ENCODE results near the gene PTPRN2. TPM values are rescaled to one million over a fixed set of nuclear protein-coding genes. Genes with fewer than 3 reads are reported as not detected.

Gene PTPRN2
- total RNA-seq, 1 experiment from 2014 or later: 2.1 TPM

DNA sequence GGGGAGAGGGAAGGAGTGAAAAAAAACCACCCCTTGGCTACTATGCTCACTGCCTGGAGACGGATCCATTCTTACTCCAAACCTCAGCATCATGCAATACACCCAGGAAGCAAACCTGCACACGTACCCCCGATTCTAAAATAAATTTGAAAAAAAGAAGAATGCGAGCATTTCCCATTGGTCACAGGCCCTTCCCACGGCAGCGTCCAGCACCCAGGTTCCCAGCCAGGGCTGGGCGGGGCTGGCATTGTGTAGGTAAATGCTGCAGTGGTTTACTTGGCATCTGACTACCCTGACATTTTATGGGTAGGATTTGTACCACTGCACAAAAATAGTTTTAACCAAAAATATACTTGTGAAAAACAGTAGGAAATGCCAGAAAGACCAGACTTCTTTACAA, 831.9 kb downstream of the PTPRN2 start:
- H3K4me2 ChIP-seq (ENCODE audit: low read length): no peak overlapping the region
- intact Hi-C loops (cut with micrococcal nuclease): no loop called here
- DNase-seq (ENCODE audit: low read depth, low spot score) (no peak), ATAC-seq (no peak)
- TF ChIP-seq POLR2A (IDR thresholded peaks at IDR 0.05; ENCODE audit: borderline replicate concordance, extremely low read depth, insufficient read depth, insufficient read length) (no peak), SIN3A (IDR thresholded peaks at IDR 0.05; ENCODE audit: low read depth) (no peak), CBX3 (IDR thresholded peaks at IDR 0.05; ENCODE audit: low read depth) (no peak), ZNF274 (IDR thresholded peaks at IDR 0.05; ENCODE audit: low read depth, low read length) (no peak), SP1 (IDR thresholded peaks at IDR 0.05; ENCODE audit: low read depth) (no peak), EZH2phosphoT487 (IDR thresholded peaks at IDR 0.05; ENCODE audit: borderline replicate concordance) (no peak), SRF (IDR thresholded peaks at IDR 0.05; ENCODE audit: low read depth) (no peak), TCF7L2 (IDR thresholded peaks at IDR 0.05; ENCODE audit: borderline replicate concordance, extremely low read depth, insufficient read depth, insufficient read length) (no peak), RAD21 (IDR thresholded peaks at IDR 0.05; ENCODE audit: low read depth) (no peak)
- no peaks in the 10 kb centered on the region for H3K9me3 ChIP-seq (ENCODE audit: control insufficient read depth in 1 of 2, insufficient read depth in 1 of 2, low read depth in 1 of 2, low read length in 2 of 2)
- H3K9ac ChIP-seq (ENCODE audit: low read length): no peak overlapping the region
- H3K27ac ChIP-seq (ENCODE audit: low read depth, low read length): no peak overlapping the region
- H3K36me3 ChIP-seq (ENCODE audit: control insufficient read depth in 1 of 2, insufficient read depth in 2 of 2, low read length in 2 of 2): no peaks in the 10 kb centered on the region
- H2AFZ ChIP-seq (ENCODE audit: low read depth, low read length, poor library complexity, severe bottlenecking): no peak overlapping the region
- H3K79me2 ChIP-seq (ENCODE audit: insufficient read depth, low read length): no peaks in the 10 kb centered on the region
- ChIA-PET RAD21 (ENCODE audit: low non-redundant PET in 1 of 2, low total read pairs in 2 of 2, uncharacterized antibody in 2 of 2, unreplicated experiment in 2 of 2) (no interaction called here), POLR2A (no interaction called here), CTCF (no interaction called here)
- H4K20me1 ChIP-seq (ENCODE audit: insufficient read depth): no peaks in the 10 kb centered on the region
- BruUV-seq (replicated peaks): no TSS peak
- no peaks in the 10 kb centered on the region for H3K4me1 ChIP-seq (ENCODE audit: control insufficient read depth in 1 of 2, insufficient read depth in 2 of 2, low read length in 2 of 2)
- H3K4me3 ChIP-seq (replicated peaks in 1 of 2; ENCODE audit: low read depth in 1 of 2, low read length in 2 of 2): no peak overlapping the region
- no peaks in the 10 kb centered on the region for H3K27me3 ChIP-seq (ENCODE audit: insufficient read depth, low read length)
- H3K9me2 ChIP-seq (ENCODE audit: insufficient read depth): no peaks in the 10 kb centered on the region

DNA sequence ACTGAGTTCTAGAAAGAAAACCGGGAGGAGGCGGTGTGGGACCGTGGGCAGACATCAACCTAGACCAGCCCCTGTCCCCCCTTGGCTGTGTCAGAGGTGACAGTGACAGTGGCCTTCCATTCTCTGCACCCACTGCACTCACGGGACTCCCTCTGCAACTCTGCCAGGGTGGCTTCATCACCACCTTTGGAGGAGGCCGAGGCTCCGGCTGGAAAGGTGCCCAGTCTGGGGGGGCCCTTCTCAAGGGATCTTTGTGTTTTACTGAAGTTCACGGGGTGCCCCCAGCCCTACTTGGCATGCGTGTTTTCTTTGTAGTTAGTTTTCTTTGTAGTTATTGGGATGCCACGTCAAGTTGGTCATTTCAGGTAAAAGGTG, 833.2 kb downstream of the PTPRN2 start:
- BruUV-seq (replicated peaks): no TSS peak
- no peaks in the 10 kb centered on the region for H3K9me2 ChIP-seq (ENCODE audit: insufficient read depth)
- intact Hi-C loops (cut with micrococcal nuclease): no loop called here
- H3K9ac ChIP-seq (ENCODE audit: low read length): no peak overlapping the region
- DNase-seq (ENCODE audit: low read depth, low spot score) (no peak), ATAC-seq (no peak)
- H3K4me2 ChIP-seq (ENCODE audit: low read length): no peak overlapping the region
- no peak overlapping the region for H2AFZ ChIP-seq (ENCODE audit: low read depth, low read length, poor library complexity, severe bottlenecking)
- H3K9me3 ChIP-seq (ENCODE audit: control insufficient read depth in 1 of 2, insufficient read depth in 1 of 2, low read depth in 1 of 2, low read length in 2 of 2): no peaks in the 10 kb centered on the region
- H4K20me1 ChIP-seq (ENCODE audit: insufficient read depth): no peaks in the 10 kb centered on the region
- no peak overlapping the region for H3K27ac ChIP-seq (ENCODE audit: low read depth, low read length)
- H3K27me3 ChIP-seq (ENCODE audit: insufficient read depth, low read length): no peaks in the 10 kb centered on the region
- ChIA-PET POLR2A (no interaction called here), RAD21 (ENCODE audit: low non-redundant PET in 1 of 2, low total read pairs in 2 of 2, uncharacterized antibody in 2 of 2, unreplicated experiment in 2 of 2) (no interaction called here), CTCF (no interaction called here)
- H3K4me3 ChIP-seq (replicated peaks in 1 of 2; ENCODE audit: low read depth in 1 of 2, low read length in 2 of 2): no peak overlapping the region
- no peaks in the 10 kb centered on the region for H3K36me3 ChIP-seq (ENCODE audit: control insufficient read depth in 1 of 2, insufficient read depth in 2 of 2, low read length in 2 of 2)
- no peaks in the 10 kb centered on the region for H3K4me1 ChIP-seq (ENCODE audit: control insufficient read depth in 1 of 2, insufficient read depth in 2 of 2, low read length in 2 of 2)
- TF ChIP-seq YY1 (IDR thresholded peaks at IDR 0.05; ENCODE audit: extremely low read depth, insufficient replicate concordance, low read depth, low read length) (no peak), SP1 (IDR thresholded peaks at IDR 0.05; ENCODE audit: low read depth) (no peak), RAD21 (IDR thresholded peaks at IDR 0.05; ENCODE audit: low read depth) (no peak), FOSL1 (IDR thresholded peaks at IDR 0.05; ENCODE audit: low read depth) (no peak), SRF (IDR thresholded peaks at IDR 0.05; ENCODE audit: low read depth) (no peak), EZH2 (IDR thresholded peaks at IDR 0.05) (no peak)
- TF ChIP-seq, protein P1, sequence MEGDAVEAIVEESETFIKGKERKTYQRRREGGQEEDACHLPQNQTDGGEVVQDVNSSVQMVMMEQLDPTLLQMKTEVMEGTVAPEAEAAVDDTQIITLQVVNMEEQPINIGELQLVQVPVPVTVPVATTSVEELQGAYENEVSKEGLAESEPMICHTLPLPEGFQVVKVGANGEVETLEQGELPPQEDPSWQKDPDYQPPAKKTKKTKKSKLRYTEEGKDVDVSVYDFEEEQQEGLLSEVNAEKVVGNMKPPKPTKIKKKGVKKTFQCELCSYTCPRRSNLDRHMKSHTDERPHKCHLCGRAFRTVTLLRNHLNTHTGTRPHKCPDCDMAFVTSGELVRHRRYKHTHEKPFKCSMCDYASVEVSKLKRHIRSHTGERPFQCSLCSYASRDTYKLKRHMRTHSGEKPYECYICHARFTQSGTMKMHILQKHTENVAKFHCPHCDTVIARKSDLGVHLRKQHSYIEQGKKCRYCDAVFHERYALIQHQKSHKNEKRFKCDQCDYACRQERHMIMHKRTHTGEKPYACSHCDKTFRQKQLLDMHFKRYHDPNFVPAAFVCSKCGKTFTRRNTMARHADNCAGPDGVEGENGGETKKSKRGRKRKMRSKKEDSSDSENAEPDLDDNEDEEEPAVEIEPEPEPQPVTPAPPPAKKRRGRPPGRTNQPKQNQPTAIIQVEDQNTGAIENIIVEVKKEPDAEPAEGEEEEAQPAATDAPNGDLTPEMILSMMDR (IDR thresholded peaks at IDR 0.05 in 2 of 3, conservative IDR thresholded peaks at IDR 0.05 in 1 of 3; ENCODE audit: borderline replicate concordance in 1 of 3, insufficient read depth in 1 of 3, low read depth in 2 of 3, low read length in 2 of 3): no peak
- H3K79me2 ChIP-seq (ENCODE audit: insufficient read depth, low read length): no peaks in the 10 kb centered on the region
